ENCODE data around the gene YPEL2.

YPEL2 gene

GRCh38 chr17:59331929-59332748 lies 684 bp downstream of the YPEL2 start:
- DNase-seq, result peak; percentile 75

GRCh38 chr17:59332749-59333377 lies 1.4 kb downstream of the YPEL2 start:
- DNase-seq, result peak; percentile 55

- no peak for DNase-seq
Measured at GRCh38 chr17:59333836-59334235, 2.4 kb downstream of the YPEL2 start.

DNA sequence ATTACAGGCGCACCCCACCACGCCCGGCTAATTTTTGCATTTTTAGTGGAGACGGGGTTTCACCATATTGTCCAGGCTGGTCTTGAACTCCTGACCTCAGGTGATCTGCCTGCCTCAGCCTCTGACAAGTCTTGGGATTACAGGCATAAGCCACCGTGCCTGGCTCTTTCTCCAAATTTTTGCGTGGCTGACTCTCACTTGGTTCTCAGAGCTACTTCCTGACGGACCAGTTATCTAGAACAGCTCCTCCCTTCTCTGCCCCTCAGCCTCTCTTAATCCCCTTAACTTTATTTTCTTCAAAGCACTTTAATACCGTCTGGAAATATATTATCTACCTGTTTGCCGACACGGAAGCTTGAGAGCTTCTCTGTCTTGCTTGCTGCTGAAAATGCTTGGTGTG lies 4.2 kb downstream of the YPEL2 start:
- DNase-seq, result no peak

DNA sequence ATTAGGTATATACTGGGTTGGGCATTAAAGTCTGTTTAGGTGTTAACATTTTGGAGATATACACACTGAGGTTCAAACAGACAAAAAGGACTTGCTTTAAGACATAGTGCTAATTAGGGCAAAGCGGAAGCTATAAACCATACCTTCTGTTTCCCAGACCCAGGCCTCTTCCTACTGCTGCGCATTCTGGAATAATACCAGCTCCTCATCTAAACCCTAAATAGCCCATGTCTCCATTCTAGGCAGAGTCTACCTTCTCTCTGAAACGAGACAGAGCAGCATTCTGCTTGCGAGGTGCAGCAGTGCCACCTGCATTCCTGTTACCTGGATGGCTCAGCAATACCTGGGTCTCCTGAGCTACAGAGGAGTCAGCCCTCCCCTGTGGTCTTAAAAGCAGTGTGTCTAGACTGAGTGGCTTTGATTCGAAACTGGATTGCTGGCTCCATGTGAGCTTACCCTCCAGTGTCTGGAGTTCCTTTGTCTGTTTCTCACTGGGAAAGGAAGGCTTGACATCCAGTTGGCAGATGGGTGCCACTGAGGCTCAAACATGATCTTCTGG lies 6.4 kb downstream of the YPEL2 start:
- no peak for DNase-seq

DNA sequence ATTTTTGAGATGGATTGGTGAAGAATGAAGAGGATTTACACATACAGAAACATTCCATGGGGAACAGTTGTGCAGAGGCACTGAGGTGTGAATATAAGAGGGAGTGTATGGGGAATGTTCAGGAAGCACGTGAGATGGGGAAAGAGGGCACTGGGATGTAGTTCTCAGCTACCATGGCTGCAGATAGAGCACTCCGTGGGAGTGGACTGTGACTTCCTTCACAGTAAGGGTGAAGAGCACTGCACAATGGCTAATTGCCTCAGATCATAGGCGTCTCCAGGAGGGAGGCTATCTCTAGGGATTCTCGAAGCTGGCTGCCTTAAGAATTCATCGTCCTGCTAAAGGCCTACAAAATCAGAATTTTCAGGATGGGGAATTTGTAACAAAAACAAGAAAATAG lies 7.0 kb downstream of the YPEL2 start:
- no peak for DNase-seq

GRCh38 chr17:59341922-59342321 lies 10.5 kb downstream of the YPEL2 start:
- no peak for DNase-seq

DNA sequence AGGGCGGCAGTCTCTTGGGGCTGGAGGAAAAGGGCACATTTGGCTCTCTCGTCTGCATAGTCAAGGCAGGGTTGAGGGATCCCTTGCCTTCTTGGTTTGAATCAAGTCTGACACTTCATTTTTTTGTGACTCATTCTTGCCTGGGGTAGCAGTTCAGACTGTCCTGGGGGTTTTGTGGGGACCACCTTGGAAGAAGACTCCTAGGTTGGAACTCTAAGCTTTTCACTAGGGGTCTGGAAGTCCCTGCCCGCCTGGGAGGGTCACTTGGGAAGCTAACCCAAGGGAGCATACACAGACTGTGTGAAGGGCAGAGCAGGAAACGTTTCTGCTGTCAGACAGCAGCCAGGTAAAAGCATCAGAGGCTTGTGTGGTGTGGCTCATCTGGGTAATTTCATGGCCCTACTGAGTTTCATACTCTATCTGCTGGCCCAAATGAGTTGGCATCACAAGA lies 11.3 kb downstream of the YPEL2 start:
- DNase-seq, result no peak

DNA sequence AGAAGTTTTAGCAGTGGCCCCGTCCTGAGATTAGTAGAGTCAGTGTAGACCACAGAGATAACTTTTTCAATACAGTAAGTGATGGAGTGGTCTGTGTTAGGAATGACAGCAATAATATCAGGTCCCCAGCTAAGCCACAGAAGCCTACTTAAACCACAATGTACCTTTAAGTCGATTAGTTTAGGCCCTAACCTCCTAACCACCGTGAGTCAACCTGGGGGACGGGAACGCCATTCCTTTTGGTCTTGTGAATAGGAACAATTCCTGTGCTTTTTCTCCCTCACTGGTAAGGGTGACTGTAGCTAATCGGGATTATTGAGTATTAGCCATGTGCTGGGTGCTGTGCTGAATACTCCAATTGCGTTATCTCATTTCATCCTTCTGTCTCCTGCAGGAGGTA lies 14.0 kb downstream of the YPEL2 start:
- DNase-seq, result no peak

DNA sequence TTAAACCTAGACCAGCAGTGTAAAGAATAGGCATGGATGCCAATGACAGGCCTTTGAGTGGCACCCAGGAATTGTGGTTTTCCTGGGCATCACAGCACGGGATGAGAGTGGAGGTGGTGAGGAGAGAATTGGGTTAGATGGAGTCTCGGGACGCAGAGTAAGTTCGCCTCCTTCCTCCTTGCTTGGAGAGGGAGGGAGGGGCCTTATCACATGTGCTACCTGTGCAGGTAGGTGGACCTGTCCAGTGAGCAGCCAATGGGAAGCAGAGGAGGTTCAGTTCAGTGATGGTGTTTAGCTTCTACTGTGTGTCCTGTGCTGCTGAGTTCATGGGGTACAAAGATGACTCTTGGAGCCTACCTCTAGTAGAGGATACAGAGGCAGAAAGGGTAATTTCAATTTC lies 14.9 kb downstream of the YPEL2 start:
- no peak for DNase-seq

- no peak for DNase-seq
Measured at GRCh38 chr17:59346876-59347407, 15.5 kb downstream of the YPEL2 start.

DNA sequence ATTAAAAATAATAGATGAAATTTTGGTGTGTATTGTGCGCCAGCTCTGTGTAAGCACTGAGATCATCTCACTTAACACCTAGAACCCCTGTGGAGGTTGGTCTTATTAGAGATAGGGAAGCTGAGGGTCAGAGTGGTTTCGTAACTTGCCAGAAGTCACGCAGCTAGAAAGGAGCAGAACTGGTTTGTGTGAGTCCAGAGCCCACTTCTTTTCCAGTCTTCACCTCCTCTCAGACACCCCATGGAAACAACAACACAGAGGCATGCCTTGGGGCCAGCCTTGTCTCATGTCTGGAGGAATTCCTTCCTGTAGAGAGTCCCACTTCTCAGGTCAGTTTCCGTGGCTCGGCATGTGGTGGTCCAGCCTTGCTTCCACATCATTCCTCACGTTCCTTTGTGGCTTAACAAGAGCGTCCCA lies 16.5 kb downstream of the YPEL2 start:
- no peak for DNase-seq

GRCh38 chr17:59349178-59349577 lies 17.7 kb downstream of the YPEL2 start:
- no peak for DNase-seq

DNA sequence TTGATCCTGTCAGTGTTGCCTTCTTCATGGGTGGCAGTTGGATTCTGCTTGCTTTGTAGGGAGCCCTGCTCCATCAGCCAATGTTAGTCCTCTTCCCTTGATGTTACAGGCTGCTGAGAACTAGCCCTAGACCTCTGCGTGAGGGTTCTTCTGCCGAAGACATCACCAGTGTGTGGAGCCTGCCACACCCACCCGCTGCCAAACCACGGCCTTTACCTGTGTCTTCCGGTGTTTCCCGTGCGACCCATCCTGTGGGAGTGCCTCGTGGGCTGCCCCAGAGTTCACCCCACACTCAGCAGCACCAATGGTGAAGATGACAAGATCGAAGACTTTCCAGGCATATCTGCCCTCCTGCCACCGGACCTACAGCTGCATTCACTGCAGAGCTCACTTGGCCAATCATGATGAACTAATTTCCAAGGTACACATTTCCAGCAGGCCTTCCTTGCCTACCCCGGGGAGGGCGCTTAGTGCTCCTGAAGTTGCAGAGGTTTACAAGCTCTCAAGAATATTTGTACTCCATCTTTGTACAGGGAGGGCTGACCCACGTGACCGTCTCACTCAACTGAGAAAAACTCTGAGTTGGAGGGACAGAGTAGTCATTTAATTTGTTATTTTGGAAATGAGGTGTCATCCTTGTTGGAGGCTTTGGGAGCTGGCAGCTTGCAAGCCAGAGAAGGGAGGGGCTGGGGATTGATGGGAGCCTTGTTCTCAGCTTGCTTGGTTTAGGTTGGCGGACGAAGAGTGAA lies 21.8 kb downstream of the YPEL2 start:
- DNase-seq, result no peak

GRCh38 chr17:59353936-59354755 lies 22.7 kb downstream of the YPEL2 start:
- DNase-seq, result no peak

DNA sequence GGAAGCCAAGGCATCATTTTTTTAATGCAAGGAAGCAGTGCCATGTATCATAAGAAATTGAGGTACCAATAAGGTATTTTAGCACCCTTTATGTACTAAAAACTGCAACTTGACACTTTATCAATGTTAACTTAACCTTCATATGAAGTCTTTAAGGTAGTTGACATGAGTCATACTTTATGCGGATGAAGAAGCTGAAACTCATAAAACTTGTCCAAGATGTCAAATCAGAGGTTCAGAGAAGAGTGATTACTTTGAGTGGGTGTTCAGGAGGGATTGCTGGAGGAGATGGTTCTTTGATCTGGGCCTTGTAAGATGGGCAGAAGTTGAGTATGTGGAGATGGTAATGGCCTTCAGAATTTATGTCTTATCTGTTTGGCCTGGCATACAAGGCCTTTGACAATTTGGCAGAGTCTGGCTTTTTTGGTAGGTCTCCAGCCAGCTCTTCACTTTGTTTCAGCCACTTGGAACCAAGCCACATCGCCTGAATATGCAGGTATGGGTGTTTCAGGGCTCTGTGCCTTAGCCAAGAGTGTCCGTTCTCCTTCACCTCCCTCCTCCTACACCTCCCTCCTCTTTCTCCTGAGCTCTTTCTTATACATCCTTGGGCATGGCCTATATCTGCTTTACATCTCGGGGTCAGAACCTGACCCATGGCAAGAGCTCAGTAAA lies 23.7 kb downstream of the YPEL2 start:
- no peak for DNase-seq

DNA sequence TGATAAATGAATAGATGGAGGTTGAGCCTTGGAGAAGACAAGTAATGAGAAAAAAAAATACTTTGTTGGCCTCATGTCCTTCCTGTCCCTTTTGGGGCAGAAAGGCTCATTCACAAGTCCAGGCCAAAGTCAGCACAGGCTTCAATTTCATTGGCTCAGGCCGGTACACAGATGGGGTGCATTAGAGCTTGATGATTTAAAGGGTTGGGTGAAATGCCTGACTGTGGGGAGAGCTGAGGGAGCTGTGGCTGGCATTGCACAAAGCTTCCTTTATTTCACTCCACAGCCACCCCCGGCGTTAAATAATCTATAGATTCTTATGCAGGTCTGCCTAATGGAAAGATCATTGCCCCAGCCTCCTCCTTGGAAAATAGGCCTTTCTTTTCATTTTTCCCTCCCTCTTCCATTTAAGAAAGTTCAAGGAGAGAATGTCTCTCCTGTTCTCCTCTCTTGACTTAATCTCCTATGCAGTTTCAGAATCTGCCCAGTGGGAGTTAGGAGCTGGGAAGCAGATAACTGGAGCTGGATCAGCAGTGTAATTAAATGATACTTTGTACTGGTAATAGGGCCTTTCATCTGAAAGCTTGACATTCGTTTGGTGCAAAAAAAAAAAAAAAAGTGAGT lies 24.4 kb downstream of the YPEL2 start:
- no peak for DNase-seq

DNA sequence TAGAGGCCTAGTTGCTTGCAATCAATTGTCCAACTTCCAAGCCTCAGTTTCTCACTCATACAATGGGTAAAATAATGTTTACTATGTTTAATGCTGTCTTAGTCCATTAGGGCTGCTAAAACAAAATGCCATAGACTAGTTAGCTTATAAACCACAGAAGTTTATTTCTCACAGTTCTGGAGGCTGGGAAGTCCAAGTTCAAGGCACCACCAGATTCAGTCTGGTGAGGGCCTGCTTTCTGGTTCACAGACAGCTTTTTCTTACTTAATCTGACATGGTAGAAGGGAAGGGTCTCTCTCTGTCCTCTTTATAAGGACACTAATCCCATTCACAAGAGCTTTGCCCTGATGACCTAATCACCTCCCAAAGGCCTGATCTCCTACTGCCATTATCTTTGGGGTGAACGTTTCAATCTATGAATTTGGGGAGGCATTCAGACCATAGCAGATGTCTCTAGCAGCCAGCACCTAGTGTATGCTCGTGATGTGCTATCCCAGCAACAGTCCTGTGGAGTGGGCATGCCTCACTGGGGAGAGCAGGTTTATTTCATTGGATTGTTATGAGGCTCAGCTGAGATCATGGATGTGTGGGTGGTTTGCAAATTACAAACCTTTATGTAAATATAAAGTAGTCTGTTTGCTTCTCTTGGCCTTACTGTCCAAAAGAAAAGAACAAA lies 25.2 kb downstream of the YPEL2 start:
- no peak for DNase-seq

- no peak for DNase-seq
Measured at GRCh38 chr17:59357219-59357697, 25.8 kb downstream of the YPEL2 start.

GRCh38 chr17:59357929-59358328 lies 26.5 kb downstream of the YPEL2 start:
- no peak for DNase-seq

Data from right forelimb (tissue), 1 donor.